Pons (tissue), 1 donor: ENCODE data around the gene B3GALT5.

Experiments
- DNase-seq: peaks from one replicate; pipeline ENCODE4 v3.0.0-alpha.2; 2016; ENCODE audit warnings: low spot score

Gene B3GALT5

GRCh38 chr21:39604951-39605350 lies 7.8 kb upstream of the B3GALT5 start:
- DNase-seq: no peak

GRCh38 chr21:39610703-39611102 lies 2.0 kb upstream of the B3GALT5 start:
- no peak for DNase-seq

- no peak for DNase-seq
These were observed 1.1 kb upstream of the B3GALT5 start for GRCh38 chr21:39611551-39612190.

- DNase-seq: no peak
These were observed 548 bp downstream of the B3GALT5 start for GRCh38 chr21:39613041-39613934.

GRCh38 chr21:39616211-39616772 lies 3.6 kb downstream of the B3GALT5 start:
- DNase-seq: no peak

- DNase-seq: no peak
These were observed 8.1 kb downstream of the B3GALT5 start for GRCh38 chr21:39620856-39621255.

GRCh38 chr21:39625211-39625895 lies 12.6 kb downstream of the B3GALT5 start:
- DNase-seq: no peak

- DNase-seq: no peak
These were observed 15.6 kb downstream of the B3GALT5 start for GRCh38 chr21:39628385-39628784.

- DNase-seq: no peak
These were observed 17.5 kb downstream of the B3GALT5 start for GRCh38 chr21:39630191-39630591.

GRCh38 chr21:39630827-39631226 lies 18.1 kb downstream of the B3GALT5 start:
- no peak for DNase-seq

GRCh38 chr21:39631842-39632562 lies 19.3 kb downstream of the B3GALT5 start:
- DNase-seq: no peak

- no peak for DNase-seq
These were observed 20.2 kb downstream of the B3GALT5 start for GRCh38 chr21:39632796-39633442.

- DNase-seq: no peak
These were observed 21.0 kb downstream of the B3GALT5 start for GRCh38 chr21:39633770-39634181.

- DNase-seq: no peak
These were observed 21.8 kb downstream of the B3GALT5 start for GRCh38 chr21:39634507-39634906.

GRCh38 chr21:39637197-39637970 lies 24.6 kb downstream of the B3GALT5 start:
- DNase-seq: no peak

GRCh38 chr21:39637971-39638240 lies 25.2 kb downstream of the B3GALT5 start:
- no peak for DNase-seq

GRCh38 chr21:39638281-39638680 lies 25.5 kb downstream of the B3GALT5 start:
- DNase-seq: no peak

- no peak for DNase-seq
These were observed 28.0 kb downstream of the B3GALT5 start for GRCh38 chr21:39640754-39641153.

GRCh38 chr21:39641827-39642450 lies 29.2 kb downstream of the B3GALT5 start:
- DNase-seq: no peak

- no peak for DNase-seq
These were observed 31.4 kb downstream of the B3GALT5 start for GRCh38 chr21:39644062-39644560.
